Right kidney (tissue), 1 donor: Measurements from ENCODE around the gene RCN2.
"Not testable (repeated sequence)": the region's sequence is repeated elsewhere in the genome, so short reads cannot be mapped to it uniquely, and the experiment has no call there.

Source experiments
- DNase-seq: peaks from one replicate; pipeline ENCODE4 v3.0.0-alpha.2; 2016

RCN2 gene

GRCh38 chr15:76930831-76931396 lies 635 bp upstream of the RCN2 start:
- DNase-seq: no peak

- peak; percentile 78 for DNase-seq
Measured at GRCh38 chr15:76932135-76932966, 802 bp downstream of the RCN2 start.

GRCh38 chr15:76935620-76936019 lies 4.1 kb downstream of the RCN2 start:
- no peak for DNase-seq

GRCh38 chr15:76936671-76937070 lies 5.1 kb downstream of the RCN2 start:
- DNase-seq: no peak

- no peak for DNase-seq
Measured at GRCh38 chr15:76938752-76939151, 7.2 kb downstream of the RCN2 start.

- DNase-seq: no peak
Measured at GRCh38 chr15:76939715-76940114, 8.2 kb downstream of the RCN2 start.

DNA sequence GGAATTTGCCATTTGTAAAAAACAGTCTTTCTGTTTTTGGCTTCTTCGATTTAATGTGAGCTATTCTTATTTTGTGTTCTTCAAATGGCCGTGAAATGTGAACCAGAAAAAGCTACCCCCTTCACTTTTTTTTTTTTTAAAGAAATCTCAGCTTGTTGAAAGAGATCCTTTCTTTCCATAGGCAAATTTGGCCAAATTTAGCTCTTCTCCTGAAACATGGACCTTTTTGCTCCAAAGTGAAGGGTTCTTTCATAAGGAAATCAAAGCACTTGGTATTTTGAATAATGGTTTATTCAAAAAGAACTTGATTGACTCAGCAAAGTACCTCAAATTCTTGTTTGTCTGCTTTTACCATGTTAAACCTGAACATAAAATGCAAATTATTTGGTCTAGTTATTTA lies 10.1 kb downstream of the RCN2 start:
- DNase-seq: no peak

- DNase-seq: no peak
Measured at GRCh38 chr15:76942331-76942730, 10.8 kb downstream of the RCN2 start.

DNA sequence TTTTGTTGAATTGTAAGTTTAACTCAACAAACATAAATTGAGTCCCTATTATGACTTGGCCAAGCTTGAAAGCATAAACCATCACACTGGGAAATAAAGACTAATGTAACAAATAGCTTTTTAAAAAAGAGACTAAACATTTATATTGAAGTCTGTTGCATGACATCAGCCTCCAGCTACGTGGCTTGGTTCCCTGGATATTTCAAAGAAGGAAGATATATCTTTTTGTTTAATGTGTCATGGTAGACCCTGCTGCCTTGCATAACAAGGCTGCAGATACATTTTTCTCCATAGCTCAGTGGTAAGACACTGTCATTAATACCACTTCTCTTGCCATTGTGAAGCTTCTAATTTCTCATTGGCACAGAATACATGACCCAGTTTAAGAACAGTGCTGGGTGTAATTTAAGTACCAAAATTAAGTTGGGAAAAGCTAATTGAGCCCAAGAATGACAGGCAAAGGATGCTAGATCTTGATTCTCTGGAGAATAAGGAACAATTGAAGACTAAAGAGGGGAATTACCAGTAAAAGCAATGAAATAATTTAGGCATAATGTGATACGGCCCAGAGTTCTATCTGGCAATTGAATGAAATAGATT lies 14.0 kb downstream of the RCN2 start:
- no peak for DNase-seq

GRCh38 chr15:76947454-76947853 lies 15.9 kb downstream of the RCN2 start:
- no peak for DNase-seq

GRCh38 chr15:76951220-76951619 lies 19.7 kb downstream of the RCN2 start:
- DNase-seq: no peak

DNA sequence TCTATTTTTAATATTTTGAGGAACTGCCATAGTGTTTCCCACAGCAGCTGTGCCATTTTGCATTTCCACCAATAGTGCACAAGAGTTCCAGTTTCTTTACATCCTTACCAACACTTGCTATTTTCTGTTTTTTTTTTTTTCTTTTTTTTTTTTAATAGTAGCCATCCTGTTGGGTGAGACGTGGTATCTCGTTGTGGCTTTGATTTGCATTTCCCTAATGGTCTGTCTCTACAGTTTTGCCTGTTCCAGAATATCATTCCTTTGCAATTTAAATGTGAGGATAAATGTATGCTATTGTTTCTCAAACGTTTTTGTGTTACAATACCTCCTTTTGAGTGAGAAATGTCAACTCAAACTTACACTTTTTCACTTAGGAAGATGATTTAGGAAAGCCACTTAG lies 22.4 kb downstream of the RCN2 start:
- DNase-seq: no peak

DNA sequence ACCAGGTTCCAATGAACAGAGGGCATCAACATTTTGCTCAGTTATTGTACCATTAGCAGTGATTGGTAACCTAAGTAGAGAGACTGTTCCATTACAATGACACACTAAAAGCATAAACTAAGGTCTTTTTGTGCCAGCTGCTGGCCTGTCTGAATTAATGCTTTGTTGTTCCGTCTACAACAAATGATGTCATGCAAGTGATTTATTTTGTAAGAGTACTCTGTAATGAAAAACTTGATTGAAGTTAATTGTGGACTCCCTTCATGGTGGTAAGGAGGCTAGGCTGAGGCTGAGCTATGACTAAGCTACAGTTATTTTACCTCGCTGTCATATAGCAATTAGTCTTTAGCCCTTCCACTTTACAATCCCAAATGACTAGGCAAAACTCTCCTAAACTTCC lies 23.2 kb downstream of the RCN2 start:
- DNase-seq: no peak

- DNase-seq: no peak
Measured at GRCh38 chr15:76961268-76962011, 29.9 kb downstream of the RCN2 start.

- no peak for DNase-seq
Measured at GRCh38 chr15:76962337-76963013, 30.9 kb downstream of the RCN2 start.

DNA sequence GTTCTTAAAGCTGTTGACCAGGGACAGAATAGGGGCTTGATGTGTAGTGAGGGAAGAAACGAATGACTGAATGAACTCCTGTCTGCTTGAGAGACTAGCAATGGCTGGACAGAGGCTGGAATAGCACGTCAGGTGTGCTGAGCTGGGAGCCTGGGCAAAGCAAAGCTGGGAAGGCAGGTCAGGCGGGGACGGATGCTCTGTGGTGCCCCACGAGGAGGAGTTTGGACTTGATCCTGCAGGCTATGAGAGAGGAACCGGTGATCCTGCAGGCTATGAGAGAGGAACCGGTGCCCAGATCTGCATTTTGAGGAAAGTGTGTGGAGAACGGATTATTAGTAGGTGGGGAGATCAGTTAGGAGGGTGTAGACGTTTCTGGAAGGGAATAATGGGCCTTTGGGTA lies 32.0 kb downstream of the RCN2 start:
- no peak for DNase-seq

- DNase-seq: no peak
Measured at GRCh38 chr15:76964157-76964556, 32.6 kb downstream of the RCN2 start.

DNA sequence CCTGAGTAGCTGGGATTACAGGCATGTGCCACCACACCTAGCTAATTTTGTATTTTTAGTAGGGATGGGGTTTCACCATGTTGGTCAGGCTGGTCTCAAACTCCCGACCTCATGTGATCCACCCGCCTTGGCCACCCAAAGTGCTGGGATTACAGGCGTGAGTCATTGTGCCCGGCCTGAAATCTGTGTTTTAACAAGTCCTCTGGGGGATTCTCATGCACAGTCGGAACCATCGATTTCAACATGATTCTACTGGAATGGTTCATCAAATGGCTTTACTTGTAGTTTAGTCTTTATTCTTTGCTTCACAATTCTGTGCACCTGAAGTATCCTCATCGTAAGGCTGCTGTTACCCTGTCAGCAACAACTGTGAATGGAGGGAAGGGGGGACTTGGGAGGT lies 34.5 kb downstream of the RCN2 start:
- DNase-seq: not testable (repeated sequence)

DNA sequence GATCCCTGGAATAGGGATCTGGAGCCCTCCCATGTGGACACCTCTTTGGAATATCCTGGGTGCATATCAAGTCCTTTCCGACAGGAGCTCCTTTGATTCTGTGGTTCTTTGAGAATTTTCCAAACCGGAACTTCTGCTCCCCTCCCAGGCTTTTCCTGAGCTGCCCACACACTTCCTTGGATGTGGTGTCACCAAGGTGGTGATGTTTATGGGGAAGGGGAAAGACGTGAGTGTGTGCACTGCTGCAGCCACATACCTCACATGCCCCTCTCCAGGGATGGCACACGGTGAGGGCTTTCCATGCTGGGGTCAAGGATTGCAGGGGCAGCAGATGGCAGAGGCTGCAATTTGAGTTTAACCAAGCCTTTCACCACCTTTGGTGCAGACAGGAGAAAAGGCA lies 35.5 kb downstream of the RCN2 start:
- DNase-seq: no peak

DNA sequence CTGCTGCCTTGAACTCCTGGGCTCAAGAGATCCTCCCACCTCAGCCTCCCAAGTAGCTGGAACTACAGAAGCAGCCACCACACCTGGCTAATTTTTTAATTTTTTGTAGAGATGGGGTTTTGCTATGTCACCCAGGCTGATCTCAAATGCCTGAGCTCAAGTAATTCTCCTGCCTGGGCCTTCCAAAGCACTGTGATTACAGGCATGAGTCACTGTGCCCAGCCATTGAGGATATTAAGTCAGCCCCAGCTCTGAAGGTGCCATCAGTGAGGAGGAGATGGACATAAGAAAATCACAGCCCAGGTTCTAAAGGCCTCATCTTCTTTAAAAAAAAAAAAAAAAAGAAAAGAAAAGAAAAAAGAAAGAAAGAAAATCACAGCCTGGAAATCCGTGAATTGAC lies 36.8 kb downstream of the RCN2 start:
- no peak for DNase-seq

- DNase-seq: no peak
Measured at GRCh38 chr15:76972389-76973361, 41.1 kb downstream of the RCN2 start.
